ENCODE data around the gene DTX1. TPM values are rescaled to one million over a fixed set of nuclear protein-coding genes. Genes with fewer than 3 reads are reported as not detected.

The DTX1 gene
- total and polyA plus RNA-seq, 2 donors (not counting 3 experiments of a cell fraction or from before 2014, with no cell fraction given), result 0.06 to 0.22 TPM

GRCh38 chr12:113056381-113056630, 224 bp upstream of the DTX1 start:
- Histone ChIP-seq H3K9ac (replicated peaks; ENCODE audit: extremely low read depth, insufficient read depth, low read length) (no peak overlapping the region), H3K4me3 (replicated peaks in 1 of 3; ENCODE audit: insufficient read depth in 1 of 3, low read depth in 1 of 3, low read length in 3 of 3) (no peak overlapping the region)
- no peak for FAIRE-seq

GRCh38 chr12:113057565-113058485, 1.3 kb downstream of the DTX1 start:
- no peaks in the 10 kb centered on the region for H3K36me3 ChIP-seq (ENCODE audit: control insufficient read depth in 2 of 2, extremely low read depth in 1 of 2, insufficient read depth in 2 of 2, low read length in 2 of 2)
- H3K79me2 ChIP-seq (ENCODE audit: control insufficient read depth, insufficient read depth, low read length), result no peaks in the 10 kb centered on the region
- no peaks in the 10 kb centered on the region for H3K9me1 ChIP-seq (replicated peaks; ENCODE audit: control insufficient read depth, extremely low read depth, insufficient read depth, low read length)
- H3K4me1 ChIP-seq (ENCODE audit: control insufficient read depth, extremely low read depth, insufficient read depth, low read length), result no peaks in the 10 kb centered on the region
- BruUV-seq (replicated peaks), result no TSS peak
- dilution Hi-C loops (cut with MboI; ENCODE audit: extremely low pct_ligation_motif_present, low sequenced_read_pairs) (no loop called here), intact Hi-C loops (cut with micrococcal nuclease) (no loop called here)
- H3K9ac ChIP-seq (replicated peaks; ENCODE audit: extremely low read depth, insufficient read depth, low read length), result no peak overlapping the region
- H3K9me3 ChIP-seq (replicated peaks; ENCODE audit: control insufficient read depth, insufficient read depth, low read length), result no peaks in the 10 kb centered on the region
- peaks cover 26 to 27% of the 10 kb centered on the region in 2 experiments for H3K27me3 ChIP-seq (ENCODE audit: control insufficient read depth in 2 of 2, insufficient read depth in 2 of 2, low read length in 2 of 2)
- H3K4me2 ChIP-seq (ENCODE audit: insufficient read depth, low read length), result no peak overlapping the region
- H3K27ac ChIP-seq (ENCODE audit: insufficient read depth, low read depth, low read length), result no peak overlapping the region
- no peak overlapping the region for H3K4me3 ChIP-seq (replicated peaks in 1 of 3; ENCODE audit: insufficient read depth in 1 of 3, low read depth in 1 of 3, low read length in 3 of 3)
- H2AFZ ChIP-seq (ENCODE audit: low read depth, low read length), result no peak overlapping the region
- POLR2A ChIA-PET, result no interaction called here
- CTCF ChIA-PET, result no interaction called here
- H4K20me1 ChIP-seq (replicated peaks; ENCODE audit: control insufficient read depth, extremely low read depth, insufficient read depth, low read length), result no peaks in the 10 kb centered on the region
- TF ChIP-seq EZH2 (IDR thresholded peaks at IDR 0.05; ENCODE audit: borderline replicate concordance, low read depth, low read length, severe bottlenecking) (no peak), POLR2A (IDR thresholded peaks at IDR 0.05; ENCODE audit: low read depth, low read length) (no peak), FOS (IDR thresholded peaks at IDR 0.05; ENCODE audit: borderline replicate concordance, insufficient read depth, low read length) (no peak), JUN (IDR thresholded peaks at IDR 0.05; ENCODE audit: borderline replicate concordance, insufficient read depth, insufficient read length, low read depth) (no peak), CTCF (IDR thresholded peaks at IDR 0.05; ENCODE audit: extremely low read depth in 1 of 2, insufficient read depth in 1 of 2, low read depth in 1 of 2, low read length in 2 of 2) (no peak), GATA2 (IDR thresholded peaks at IDR 0.05; ENCODE audit: insufficient read depth, insufficient read length, low read depth, low read length) (no peak), MAX (IDR thresholded peaks at IDR 0.05; ENCODE audit: insufficient read depth, insufficient read length) (no peak), MYC (IDR thresholded peaks at IDR 0.05; ENCODE audit: low read depth, low read length) (no peak), POLR2AphosphoS5 (IDR thresholded peaks at IDR 0.05; ENCODE audit: insufficient read depth, low read depth, low read length) (no peak)
- FAIRE-seq (no peak), DNase-seq (ENCODE audit: low read depth, low spot score) (no peak)

More at GRCh38 chr12:113056381-113056630, 224 bp upstream of the DTX1 start:
- ChIA-PET CTCF (no interaction called here), POLR2A (no interaction called here)
- Histone ChIP-seq H3K27ac (ENCODE audit: insufficient read depth, low read depth, low read length) (no peak overlapping the region), H3K4me1 (ENCODE audit: control insufficient read depth, extremely low read depth, insufficient read depth, low read length) (no peaks in the 10 kb centered on the region), H3K9me1 (replicated peaks; ENCODE audit: control insufficient read depth, extremely low read depth, insufficient read depth, low read length) (no peaks in the 10 kb centered on the region), H3K36me3 (ENCODE audit: control insufficient read depth in 2 of 2, extremely low read depth in 1 of 2, insufficient read depth in 2 of 2, low read length in 2 of 2) (no peaks in the 10 kb centered on the region), H3K27me3 (ENCODE audit: control insufficient read depth in 2 of 2, insufficient read depth in 2 of 2, low read length in 2 of 2) (peaks cover 26 to 29% of the 10 kb centered on the region in 2 experiments), H3K4me2 (ENCODE audit: insufficient read depth, low read length) (no peak overlapping the region), H4K20me1 (replicated peaks; ENCODE audit: control insufficient read depth, extremely low read depth, insufficient read depth, low read length) (no peaks in the 10 kb centered on the region), H3K9me3 (replicated peaks; ENCODE audit: control insufficient read depth, insufficient read depth, low read length) (no peaks in the 10 kb centered on the region), H3K79me2 (ENCODE audit: control insufficient read depth, insufficient read depth, low read length) (no peaks in the 10 kb centered on the region), H2AFZ (ENCODE audit: low read depth, low read length) (no peak overlapping the region)
- BruUV-seq (replicated peaks), result no TSS peak
- DNase-seq (ENCODE audit: low read depth, low spot score), result no peak
- dilution Hi-C loops (cut with MboI; ENCODE audit: extremely low pct_ligation_motif_present, low sequenced_read_pairs), result no loop called here
- peak; percentile 66 for TF ChIP-seq EZH2 (IDR thresholded peaks at IDR 0.05; ENCODE audit: borderline replicate concordance, low read depth, low read length, severe bottlenecking)
- TF ChIP-seq MAX (IDR thresholded peaks at IDR 0.05; ENCODE audit: insufficient read depth, insufficient read length), result no peak
- intact Hi-C loops (cut with micrococcal nuclease), result no loop called here
